NCI-H1092 treated with DMSO at 0.1 percent for 48 hours (cell line): ENCODE measurements around the gene ABCC10.
"Not testable (repeated sequence)": the region's sequence is repeated elsewhere in the genome, so short reads cannot be mapped to it uniquely, and the experiment has no call there.

Source experiments
- DNase-seq: peaks from one replicate; lab custom pipeline; 2025; lab: John Stamatoyannopoulos, UW

Gene ABCC10

DNA sequence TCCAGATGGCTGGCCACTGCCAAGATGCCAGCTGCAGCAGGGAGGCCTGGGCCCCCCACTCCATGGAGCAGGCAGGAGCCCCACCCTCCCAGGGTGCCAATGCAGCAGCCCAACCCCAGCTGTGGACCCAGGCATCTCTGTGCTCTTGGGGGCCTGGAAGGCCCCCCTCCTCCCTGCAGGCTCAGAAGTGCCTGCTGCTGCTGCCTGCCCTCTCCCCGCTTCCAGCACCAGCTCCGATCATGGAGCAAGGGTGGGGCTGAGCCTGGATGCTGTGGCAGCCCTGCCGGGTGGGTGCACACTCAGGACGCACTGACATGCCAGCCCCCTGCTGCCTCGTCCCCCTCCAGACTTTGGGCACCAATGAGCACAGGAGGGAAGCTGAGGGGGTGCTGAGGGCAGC, 14.8 kb upstream of the ABCC10 start:
- no peak for DNase-seq

DNA sequence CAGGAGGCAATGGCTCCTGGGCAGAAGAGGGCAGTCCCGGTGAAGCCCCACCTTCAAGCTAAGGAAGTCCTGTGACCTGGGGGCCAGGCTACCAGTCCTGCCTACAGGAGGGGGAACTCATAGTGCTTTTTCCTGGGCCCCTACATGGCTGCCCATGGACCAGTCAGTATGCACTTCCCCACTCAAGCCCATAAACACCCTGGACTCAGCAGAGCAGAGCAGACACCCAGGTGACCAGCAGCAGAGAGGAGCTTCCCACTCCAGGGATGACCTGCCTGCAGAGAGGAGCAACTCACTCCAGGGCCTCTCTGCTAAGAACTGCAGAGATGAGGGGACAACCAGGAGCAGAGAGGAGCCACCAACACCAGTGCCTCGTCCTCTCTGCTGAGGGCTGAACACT, 14.3 kb upstream of the ABCC10 start:
- no peak for DNase-seq

DNA sequence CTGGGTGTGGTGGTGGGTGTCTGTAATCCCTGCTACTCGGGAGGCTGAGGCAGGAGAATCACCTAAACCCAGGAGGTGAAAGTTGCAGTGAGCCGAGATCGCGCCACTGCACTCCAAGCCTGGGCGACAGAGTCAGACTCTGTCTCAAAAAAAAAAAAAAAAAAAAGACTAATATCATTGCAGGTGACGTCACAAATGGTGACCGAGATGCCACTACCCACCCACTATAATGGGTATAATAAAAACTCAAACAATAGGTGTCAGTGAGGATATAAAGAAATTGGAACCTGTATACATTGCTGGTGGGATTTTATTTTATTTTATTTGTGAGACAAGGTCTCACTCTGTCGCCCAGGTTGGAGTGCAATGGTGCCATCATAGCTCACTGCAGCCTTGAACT, 12.1 kb upstream of the ABCC10 start:
- not testable (repeated sequence) for DNase-seq

DNA sequence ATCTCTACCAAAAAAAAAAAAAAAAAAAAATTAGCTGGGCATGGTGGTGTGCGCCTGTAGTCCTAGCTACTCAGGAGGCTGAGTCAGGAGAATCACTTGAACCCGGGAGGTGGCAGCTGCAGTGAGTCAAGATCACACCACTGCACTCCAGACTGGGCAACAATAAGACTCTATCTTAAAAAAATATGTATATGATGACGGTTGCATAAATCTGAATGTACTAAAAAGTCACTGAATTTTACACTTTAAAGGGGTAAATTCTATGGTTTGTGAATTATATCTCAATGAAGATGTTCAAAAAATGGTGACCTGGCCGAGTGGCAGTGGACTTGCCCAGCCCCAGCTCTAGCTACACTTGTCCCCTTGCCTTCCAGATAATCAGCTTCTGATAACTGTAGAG, 10.4 kb upstream of the ABCC10 start:
- DNase-seq: no peak

DNA sequence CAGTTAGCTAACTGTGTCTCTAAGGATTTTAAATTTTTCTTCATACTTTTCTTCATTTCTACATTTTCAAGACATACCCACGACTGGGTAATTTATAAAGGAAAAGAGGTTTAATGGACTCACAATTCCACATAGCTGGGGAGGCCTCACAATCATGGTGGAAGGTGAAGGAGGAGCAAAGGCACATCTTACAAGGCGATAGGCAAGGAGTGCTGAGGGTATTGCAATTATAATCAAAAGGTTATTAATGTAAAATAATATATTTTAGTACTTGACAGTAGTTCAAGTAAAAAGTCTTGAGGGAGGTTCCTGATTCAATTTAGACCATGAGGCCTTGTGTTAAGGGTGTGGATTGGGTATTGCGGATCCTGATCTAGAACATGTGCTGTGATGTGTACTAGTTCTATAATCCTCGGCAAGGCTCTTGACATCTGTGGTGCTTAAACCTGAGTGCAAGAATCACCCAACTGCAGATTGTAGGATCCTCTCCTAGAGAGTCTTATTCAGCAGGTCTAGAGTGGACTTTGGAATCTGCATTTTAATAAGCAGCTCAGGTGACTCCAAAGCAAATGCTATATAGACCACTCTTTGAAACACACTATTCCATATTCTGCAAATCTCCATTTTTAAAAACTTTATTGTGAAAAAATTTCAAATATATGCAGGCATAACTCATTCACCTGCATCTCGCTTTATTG, 7.2 kb upstream of the ABCC10 start:
- no peak for DNase-seq

DNA sequence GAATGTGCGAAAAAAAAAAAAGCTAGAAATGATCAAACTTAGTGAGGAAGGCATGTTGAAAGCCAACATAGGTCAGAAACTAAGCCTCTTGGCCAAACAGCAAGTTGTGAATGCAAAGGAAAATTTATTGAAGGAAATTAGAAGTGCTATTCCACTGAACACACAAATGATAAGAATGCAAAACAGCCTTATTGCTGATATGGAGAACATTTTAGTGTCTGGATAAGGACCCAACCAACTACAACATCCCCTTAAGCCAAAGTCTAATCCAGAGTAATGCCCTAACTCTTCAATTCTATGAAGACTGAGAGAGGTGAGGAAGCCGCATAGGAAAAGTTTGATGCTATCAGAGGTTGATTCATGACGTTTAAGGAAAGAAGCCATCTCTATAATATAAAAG, 5.5 kb upstream of the ABCC10 start:
- no peak for DNase-seq

DNA sequence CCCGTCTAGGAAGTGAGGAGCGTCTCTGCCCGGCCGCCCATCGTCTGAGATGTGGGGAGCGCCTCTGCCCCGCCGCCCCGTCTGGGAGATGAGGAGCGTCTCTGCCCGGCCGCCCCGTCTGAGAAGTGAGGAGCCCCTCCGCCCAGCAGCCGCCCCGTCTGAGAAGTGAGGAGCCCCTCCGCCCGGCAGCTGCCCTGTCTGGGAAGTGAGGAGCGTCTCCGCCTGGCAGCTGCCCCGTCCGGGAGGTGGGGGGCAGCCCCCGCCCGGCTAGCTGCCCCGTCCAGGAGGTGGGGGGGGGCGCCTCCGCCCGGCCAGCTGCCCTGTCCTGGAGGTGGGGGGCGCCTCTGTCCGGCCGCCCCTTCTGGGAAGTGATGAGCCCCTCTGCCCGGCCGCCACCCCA, 2.3 kb upstream of the ABCC10 start:
- not testable (repeated sequence) for DNase-seq

DNA sequence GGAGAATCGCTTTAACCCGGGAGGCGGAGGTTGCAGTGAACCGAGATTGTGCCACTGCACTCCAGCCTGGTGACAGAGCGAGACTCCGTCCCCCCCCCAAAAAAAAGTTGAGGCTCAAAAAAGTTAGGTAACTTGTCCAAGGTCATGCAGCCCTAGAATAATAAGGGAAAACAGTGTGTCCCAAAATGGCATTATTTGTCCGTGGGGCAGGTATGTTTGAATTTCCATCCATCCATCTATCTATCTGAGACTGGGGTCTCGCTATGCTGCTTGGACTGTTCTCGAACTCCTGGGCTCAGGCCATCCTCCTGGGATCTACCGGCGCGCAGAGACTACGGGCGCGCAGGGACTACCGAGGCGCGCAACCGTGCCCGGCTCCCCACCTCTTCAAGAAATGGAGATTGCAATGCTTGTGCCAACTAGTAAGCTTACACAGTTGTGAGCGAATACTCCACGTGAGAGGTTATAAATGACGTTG, 374 bp upstream of the ABCC10 start:
- no peak for DNase-seq

DNA sequence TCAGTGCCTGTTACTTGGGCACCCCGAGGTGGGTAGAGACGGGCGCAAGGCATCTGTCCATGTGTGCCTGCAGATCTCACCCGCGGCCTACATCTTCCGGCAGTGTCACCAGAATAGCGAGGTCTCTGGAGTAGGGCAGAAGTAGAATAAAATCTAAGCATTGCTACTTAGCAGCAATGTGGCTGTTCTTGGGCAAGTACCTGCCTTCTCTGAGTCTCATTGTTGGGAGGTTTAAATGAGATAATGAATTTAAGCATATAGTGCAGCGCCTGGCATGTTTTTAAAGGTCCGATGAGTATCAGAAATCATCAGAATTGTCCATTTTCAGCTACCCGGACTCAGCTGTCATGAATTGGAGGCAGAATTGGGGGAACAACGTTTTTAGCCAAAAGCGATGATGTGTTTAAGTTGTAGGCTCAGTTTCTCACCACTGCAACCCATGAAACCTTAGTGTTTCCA, 800 bp downstream of the ABCC10 start:
- DNase-seq: no peak

DNA sequence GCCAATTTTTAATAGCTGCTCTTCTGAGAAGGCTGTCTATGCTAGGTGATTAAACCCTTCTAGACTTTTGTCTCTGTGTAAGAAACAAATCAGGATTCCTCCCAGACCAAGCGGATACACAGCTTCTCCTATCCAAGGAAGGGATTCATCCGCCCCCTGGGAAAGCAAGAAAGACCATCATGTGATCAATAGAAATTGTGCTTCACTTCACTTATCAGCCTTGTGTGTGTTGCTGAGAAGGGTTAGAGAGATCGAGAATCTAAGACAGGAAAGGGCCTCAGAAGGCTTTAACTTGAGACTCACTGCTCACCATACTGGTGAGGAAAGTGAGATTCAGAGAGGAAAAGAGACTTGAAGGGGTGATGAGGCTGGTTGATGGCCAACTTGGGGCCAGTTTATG, 1.5 kb downstream of the ABCC10 start:
- no peak for DNase-seq

DNA sequence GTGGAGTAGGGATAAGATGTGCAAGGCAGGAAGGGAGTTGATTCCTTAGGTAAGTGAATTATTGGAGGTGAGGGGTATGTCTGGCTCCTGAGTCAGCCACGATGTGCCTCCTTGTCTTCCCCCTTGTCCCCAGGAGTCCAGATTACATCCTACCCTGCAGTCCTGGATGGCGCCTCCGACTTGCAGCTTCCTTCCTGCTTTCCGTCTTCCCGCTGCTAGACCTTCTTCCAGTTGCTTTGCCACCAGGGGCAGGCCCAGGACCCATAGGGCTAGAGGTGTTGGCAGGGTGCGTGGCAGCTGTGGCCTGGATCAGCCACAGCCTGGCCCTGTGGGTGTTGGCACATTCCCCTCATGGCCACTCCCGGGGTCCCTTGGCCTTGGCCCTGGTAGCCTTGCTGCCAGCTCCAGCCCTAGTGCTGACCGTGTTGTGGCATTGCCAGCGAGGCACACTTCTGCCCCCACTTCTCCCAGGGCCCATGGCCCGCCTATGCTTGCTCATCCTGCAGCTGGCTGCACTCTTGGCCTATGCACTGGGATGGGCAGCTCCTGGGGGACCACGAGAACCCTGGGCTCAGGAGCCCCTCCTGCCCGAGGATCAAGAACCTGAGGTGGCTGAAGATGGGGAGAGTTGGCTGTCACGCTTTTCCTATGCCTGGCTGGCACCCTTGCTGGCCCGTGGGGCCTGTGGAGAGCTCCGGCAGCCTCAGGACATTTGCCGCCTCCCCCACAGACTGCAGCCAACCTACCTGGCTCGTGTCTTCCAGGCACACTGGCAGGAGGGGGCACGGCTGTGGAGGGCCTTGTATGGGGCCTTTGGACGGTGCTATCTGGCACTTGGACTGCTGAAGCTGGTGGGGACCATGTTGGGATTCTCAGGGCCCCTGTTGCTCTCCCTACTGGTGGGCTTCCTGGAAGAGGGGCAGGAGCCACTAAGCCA, 4.9 kb downstream of the ABCC10 start:
- DNase-seq: no peak

DNA sequence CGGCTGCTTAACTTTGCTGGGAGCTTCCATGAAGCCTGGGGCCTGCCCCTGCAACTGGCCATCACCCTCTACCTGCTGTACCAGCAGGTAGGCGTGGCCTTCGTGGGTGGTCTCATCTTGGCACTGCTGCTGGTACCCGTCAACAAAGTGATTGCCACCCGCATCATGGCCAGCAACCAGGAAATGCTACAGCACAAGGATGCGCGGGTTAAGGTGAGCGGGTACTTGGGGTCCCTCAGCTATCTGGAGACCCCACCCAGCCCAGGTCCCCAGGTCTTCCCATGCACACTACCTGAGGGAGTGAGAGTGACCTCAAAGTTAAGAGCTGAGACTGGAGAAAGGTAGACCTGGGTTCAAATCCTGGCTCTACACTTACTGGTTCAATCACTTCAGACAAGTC, 5.8 kb downstream of the ABCC10 start:
- DNase-seq: no peak

DNA sequence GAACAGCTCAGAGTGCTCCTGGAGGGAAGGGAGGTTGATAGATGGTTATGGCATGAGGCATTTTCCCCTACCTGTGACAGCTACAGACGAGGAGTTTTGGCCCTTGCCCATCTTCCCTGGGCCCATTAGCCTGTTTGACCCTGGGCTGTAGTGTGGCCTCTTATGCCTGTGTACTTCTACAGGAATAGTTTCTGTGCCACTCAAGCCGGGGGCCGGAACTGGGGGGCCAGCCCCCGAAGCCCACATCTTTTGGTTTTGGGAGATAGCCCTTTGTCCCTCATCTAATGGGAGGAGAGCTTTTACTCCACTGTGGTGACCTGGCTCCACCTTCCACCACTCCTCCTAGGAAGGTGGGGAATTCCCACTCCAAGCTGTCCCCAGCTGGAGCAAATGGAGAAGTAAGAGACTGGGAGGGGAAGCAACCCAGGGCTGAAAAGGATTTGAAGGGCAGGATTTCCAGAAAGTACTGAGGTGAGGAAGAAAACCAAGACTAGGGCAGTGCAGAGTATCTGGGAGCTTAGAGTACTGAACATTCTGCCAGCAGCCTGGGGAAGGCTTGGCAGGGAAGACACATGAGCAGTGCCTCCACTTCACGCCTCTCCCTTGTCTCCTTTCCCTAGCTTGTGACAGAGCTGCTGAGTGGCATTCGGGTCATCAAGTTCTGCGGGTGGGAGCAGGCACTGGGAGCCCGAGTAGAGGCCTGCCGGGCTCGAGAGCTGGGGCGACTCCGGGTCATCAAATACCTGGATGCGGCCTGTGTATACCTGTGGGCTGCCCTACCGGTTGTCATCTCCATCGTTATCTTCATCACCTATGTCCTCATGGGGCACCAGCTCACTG, 6.9 kb downstream of the ABCC10 start:
- DNase-seq: no peak

DNA sequence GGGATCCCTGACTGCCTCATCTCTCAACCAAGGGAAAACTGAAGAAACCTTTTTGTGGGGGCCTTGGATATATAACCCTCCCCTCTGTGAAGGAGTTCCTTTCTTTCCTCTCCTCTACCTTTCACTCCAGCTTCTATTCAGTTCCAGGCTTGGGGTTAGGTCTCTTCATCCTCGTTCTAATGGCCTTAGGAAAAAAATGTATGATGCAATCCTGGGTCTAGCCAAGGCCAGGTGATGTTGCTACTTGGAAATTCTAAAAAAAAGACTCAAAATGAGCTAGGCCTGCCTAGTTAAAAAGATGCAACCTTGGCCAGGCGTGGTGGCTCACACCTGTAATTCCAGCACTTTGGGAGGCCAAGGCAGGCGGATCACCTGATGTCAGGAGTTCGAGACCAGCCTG, 7.6 kb downstream of the ABCC10 start:
- no peak for DNase-seq

DNA sequence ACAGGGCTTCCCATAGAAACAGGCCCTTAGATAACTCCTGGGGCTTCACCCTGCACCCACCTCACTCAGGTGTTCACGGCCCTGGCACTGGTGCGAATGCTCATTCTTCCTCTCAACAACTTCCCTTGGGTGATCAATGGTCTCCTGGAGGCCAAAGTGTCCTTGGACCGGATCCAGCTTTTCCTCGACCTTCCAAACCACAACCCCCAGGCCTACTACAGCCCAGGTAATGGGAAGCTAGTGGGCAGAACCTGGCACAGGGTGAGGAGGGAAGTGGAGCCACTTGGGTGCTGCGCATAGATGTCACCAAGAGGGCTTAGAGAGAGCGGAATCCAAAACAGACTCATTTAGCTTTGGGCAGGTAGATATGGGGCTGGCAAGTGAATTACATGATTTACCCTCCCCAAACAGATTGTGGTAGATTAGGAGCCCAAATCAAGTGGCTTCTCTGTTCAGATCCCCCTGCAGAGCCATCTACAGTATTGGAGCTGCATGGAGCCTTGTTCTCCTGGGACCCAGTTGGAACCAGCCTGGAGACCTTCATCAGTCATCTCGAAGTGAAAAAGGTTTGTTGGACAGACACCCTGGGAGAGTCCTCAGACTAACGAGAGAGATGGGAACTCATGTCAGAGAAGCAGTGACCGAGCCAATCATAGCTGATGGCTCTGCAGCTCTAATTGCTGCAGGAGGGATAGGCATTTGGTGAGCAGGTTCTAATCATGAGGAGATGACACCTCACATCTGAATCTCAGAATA, 8.5 kb downstream of the ABCC10 start:
- no peak for DNase-seq

DNA sequence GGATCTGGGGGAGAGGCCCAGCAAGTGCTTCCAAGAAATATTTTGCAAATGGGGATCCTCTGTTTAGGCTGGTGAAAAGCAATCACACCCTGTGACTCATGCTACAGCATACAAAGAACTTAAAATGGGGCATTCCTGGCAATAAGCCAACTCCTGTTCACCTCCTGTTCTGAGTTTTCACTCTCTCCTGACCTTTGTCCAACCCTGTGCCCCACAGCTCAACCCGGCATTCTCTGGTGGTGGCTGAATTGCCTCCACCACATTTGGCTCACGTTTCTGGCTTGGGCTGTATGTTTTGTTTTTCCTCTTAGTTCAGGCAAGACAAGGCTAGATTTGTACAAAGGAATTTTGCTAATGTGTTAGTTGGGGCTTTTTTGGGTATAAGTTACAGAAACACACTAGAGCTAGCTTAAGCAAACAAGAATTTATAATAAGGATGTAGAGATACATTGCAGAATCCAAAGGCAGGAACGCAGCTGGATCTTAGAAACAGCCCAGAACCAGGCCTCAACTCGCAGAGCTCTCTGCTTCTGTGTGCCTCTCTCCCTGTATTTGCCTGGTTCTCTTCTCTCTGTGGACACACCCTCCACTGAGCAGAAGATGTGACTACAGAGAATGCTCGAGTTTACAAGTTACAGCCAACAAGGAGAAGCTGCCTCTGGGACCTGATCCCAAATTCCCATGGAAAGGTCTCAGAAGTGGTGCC, 9.4 kb downstream of the ABCC10 start:
- DNase-seq: no peak

DNA sequence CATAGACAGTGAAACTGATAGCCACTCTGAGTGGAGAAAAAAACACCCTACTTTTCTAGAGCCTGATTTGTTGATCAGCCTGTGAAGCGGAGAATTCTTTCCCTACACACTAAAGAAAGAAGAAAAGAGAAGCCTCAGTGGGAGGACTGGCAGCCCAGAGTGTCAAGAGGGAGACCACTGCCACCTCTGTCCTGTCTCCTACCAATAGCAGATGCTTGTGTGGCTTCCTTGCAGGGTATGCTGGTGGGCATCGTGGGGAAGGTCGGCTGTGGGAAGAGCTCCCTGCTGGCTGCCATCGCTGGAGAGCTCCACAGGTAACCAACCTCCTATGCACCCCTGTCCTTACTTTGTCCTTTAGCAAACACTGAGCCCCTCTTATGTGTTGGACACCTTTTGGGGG, 10.4 kb downstream of the ABCC10 start:
- no peak for DNase-seq

DNA sequence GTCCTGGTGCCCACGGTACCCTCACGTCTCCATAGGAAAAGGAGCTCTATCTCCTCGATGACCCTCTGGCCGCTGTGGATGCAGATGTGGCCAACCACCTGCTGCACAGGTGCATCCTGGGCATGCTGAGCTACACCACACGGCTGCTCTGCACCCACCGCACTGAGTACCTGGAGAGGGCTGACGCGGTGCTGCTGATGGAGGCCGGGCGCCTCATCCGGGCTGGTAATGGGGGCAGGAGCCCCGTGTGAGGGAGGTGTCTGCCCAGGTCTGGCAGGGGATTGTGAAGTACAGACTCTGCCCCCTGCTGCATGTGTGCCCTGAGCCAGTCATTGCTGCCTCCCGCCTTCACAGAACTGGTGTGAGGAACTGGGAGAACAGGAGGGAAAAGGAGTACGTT, 15.6 kb downstream of the ABCC10 start:
- no peak for DNase-seq

DNA sequence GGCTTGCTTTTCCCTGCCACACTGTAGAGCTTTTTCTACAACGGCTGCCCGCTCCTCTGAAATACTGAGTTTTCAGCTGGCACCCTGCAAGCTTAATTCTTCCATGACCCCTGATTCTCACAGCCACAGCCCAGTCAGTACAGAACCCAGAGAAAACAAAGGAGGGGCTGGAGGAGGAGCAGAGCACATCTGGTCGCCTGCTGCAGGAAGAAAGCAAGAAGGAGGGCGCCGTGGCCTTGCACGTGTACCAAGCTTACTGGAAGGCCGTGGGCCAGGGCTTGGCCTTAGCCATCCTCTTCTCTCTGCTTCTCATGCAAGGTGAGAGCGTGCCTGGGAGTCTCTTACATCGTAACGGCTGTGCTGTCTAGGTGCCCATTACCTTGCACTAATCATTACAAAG, 16.7 kb downstream of the ABCC10 start:
- no peak for DNase-seq

DNA sequence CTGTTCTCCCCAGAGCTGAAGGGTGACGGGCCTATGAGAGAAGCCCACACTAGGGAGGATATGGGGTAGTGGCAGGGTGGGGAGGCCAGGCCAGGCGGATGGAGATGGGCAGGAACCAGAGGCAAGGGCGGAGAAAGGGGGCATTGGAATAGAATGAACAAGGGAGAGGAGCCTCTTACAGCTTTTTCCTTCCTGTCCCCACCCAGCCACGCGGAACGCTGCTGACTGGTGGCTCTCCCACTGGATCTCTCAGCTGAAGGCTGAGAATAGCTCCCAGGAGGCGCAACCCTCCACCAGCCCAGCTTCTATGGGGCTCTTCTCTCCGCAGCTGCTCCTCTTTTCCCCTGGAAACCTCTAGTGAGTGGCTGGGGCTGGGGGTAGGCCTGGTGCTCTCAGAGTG, 17.2 kb downstream of the ABCC10 start:
- DNase-seq: no peak

DNA sequence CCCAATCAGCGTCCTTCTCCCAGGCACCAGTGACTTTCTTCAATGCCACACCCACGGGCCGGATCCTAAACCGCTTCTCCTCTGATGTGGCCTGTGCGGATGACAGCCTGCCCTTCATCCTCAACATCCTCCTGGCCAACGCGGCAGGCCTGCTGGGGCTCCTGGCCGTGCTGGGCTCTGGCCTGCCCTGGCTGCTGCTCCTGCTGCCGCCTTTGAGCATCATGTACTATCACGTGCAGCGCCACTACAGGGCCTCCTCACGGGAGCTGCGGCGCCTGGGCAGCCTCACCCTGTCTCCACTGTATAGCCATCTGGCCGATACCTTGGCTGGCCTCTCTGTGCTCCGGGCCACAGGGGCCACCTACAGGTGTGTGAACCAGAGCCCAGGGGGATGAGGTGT, 18.2 kb downstream of the ABCC10 start:
- no peak for DNase-seq
